HepG2 (cell line): ENCODE results near the gene RERG. TPM values are rescaled to one million over a fixed set of nuclear protein-coding genes. Genes with fewer than 3 reads are reported as not detected.

Experiments used
- ATAC-seq: fragments of 200-7000 bp; cut with Tn5 transposase; 3 replicates; pipeline ENCODE4 v1.9.1; 2020; ENCODE audit warnings: mild to moderate bottlenecking, moderate library complexity
- BruUV-seq: library from RNA; stranded (reverse); fragments of 400-500 nt; replicated peaks from 2 replicates; lab custom pipeline; 2021; lab: Mats Ljungman, UMichigan
- CTCF ChIA-PET: fragments of 300-600 bp; formaldehyde crosslinking; extraction: SDS; loops from one replicate; lab custom pipeline; 2021; ENCODE audit warnings: low total read pairs, inconsistent platforms, low intra/inter-chr PET ratio; lab: Yijun Ruan, JAX
- POLR2A ChIA-PET: fragments of 350-600 bp; sonication (Branson Sonifier 250); formaldehyde crosslinking; loops from one replicate; lab custom pipeline; 2020; ENCODE audit warnings: antibody characterized with exemption, inconsistent platforms; lab: Yijun Ruan, JAX
- DNase-seq: peaks from one replicate; pipeline ENCODE4 v3.0.0-alpha.2; 2015; ENCODE audit warnings: low spot score
- FAIRE-seq: peaks from 3 replicates; lab custom pipeline; 2011; peaks lifted over from hg19 to GRCh38; lab: Jason Lieb, UNC
- H2AFZ ChIP-seq: one replicate; pipeline ENCODE4 v1.6.1; 2011; ENCODE audit warnings: low read length, inconsistent platforms
- H3K27ac ChIP-seq: fragments of 300-600 bp; 3 replicates; pipeline ENCODE4 v1.8.0; 2011; ENCODE audit warnings: mixed run types, mild to moderate bottlenecking, mixed read lengths, low read length, inconsistent platforms; ENCODE audit not compliant: insufficient read depth; ENCODE audit errors: extremely low read length
- H3K27me3 ChIP-seq, 2 experiments: fragments of 200-600 bp in 1 of 2; 2 replicates in 1 of 2; 3 replicates in 1 of 2; pipeline versions ENCODE4 v1.6.0 to v1.8.0; 2011; ENCODE audit warnings: low read length in 2 of 2, mild to moderate bottlenecking in 2 of 2, moderate library complexity in 2 of 2, inconsistent platforms in 1 of 2; ENCODE audit not compliant: insufficient read depth in 2 of 2, control insufficient read depth in 1 of 2
- H3K36me3 ChIP-seq, 2 experiments: fragments of 200-600 bp in 1 of 2; replicated peaks in 1 of 2; 2 replicates in 1 of 2; 3 replicates in 1 of 2; pipeline versions ENCODE4 v1.5.1 to v1.8.0; 2011; ENCODE audit warnings: low read length in 2 of 2, inconsistent platforms in 1 of 2; ENCODE audit not compliant: insufficient read depth in 2 of 2, control insufficient read depth in 1 of 2
- H3K4me1 ChIP-seq: 2 replicates; pipeline ENCODE4 v1.5.1; 2012; ENCODE audit warnings: low read length, inconsistent platforms; ENCODE audit not compliant: insufficient read depth
- H3K4me2 ChIP-seq: 2 replicates; pipeline ENCODE4 v1.6.0; 2011; ENCODE audit warnings: low read depth, low read length, inconsistent platforms
- H3K4me3 ChIP-seq, 3 experiments: fragments of 200-600 bp in 1 of 3; sonication (generic), shearing (Covaris generic) in 1 of 3; replicated peaks in 1 of 3; 2 replicates each; pipeline ENCODE4 v1.5.1; 2011 to 2016; ENCODE audit warnings: low read length in 3 of 3, inconsistent platforms in 2 of 3, low read depth in 2 of 3, mild to moderate bottlenecking in 2 of 3, control low read depth in 1 of 3, mixed read lengths in 1 of 3; ENCODE audit not compliant: insufficient read depth in 1 of 3
- H3K79me2 ChIP-seq: one replicate; pipeline ENCODE4 v1.6.1; 2011; ENCODE audit warnings: low read length, inconsistent platforms; ENCODE audit not compliant: insufficient read depth
- H3K9ac ChIP-seq: 2 replicates; pipeline ENCODE4 v1.6.0; 2011; ENCODE audit warnings: mild to moderate bottlenecking, low read depth, low read length, inconsistent platforms; ENCODE audit not compliant: insufficient read depth
- H3K9me3 ChIP-seq: 2 replicates; pipeline ENCODE4 v1.5.1; 2012; ENCODE audit warnings: mild to moderate bottlenecking, low read length
- H4K20me1 ChIP-seq: 2 replicates; pipeline ENCODE4 v1.6.0; 2011; ENCODE audit warnings: inconsistent platforms, mild to moderate bottlenecking, low read length, moderate library complexity; ENCODE audit not compliant: insufficient read depth
- FOXP1 ChIP-seq, 2 experiments: fragments of 450-650 bp in 1 of 2; IDR thresholded peaks; 2 replicates each; pipeline ENCODE4 v1.6.1; 2017 to 2018; ENCODE audit warnings: antibody characterized with exemption in 1 of 2
- IRF2 ChIP-seq: IDR thresholded peaks from 2 replicates; pipeline ENCODE4 v1.6.1; 2018; ENCODE audit warnings: missing genetic modification reagents, missing compliant biosample characterization
- IRX3 ChIP-seq: sonication (generic); formaldehyde crosslinking; IDR thresholded peaks from 2 replicates; pipeline ENCODE4 v1.8.1; 2023; ENCODE audit warnings: mild to moderate bottlenecking, low read depth, missing genetic modification reagents, borderline replicate concordance
- JDP2 ChIP-seq: sonication (generic); formaldehyde crosslinking; IDR thresholded peaks from 2 replicates; pipeline ENCODE4 v1.8.1; 2022; ENCODE audit warnings: missing genetic modification reagents, borderline replicate concordance
- MAF1 ChIP-seq: sonication (generic); formaldehyde crosslinking; IDR thresholded peaks from 2 replicates; pipeline ENCODE4 v1.5.0; 2020; ENCODE audit warnings: missing genetic modification reagents, borderline replicate concordance
- ZNF512 ChIP-seq: sonication (generic); formaldehyde crosslinking; IDR thresholded peaks from 2 replicates; pipeline ENCODE4 v1.4.0; 2020; ENCODE audit warnings: mild to moderate bottlenecking, missing genetic modification reagents
- ZNF512B ChIP-seq: sonication (generic); formaldehyde crosslinking; IDR thresholded peaks from 2 replicates; pipeline ENCODE4 v1.5.1; 2020; ENCODE audit warnings: missing genetic modification reagents, mild to moderate bottlenecking, borderline replicate concordance
- ZNF562 ChIP-seq: sonication (generic); formaldehyde crosslinking; IDR thresholded peaks from 2 replicates; pipeline ENCODE4 v1.8.0; 2022; ENCODE audit warnings: missing genetic modification reagents, borderline replicate concordance
- ZNF660 ChIP-seq: sonication (generic); formaldehyde crosslinking; IDR thresholded peaks from 2 replicates; pipeline ENCODE4 v1.5.1; 2020; ENCODE audit warnings: mild to moderate bottlenecking, low read depth, missing genetic modification reagents, borderline replicate concordance
- ZNF720 ChIP-seq: sonication (generic); formaldehyde crosslinking; IDR thresholded peaks from 2 replicates; pipeline ENCODE4 v1.4.0; 2020; ENCODE audit warnings: missing genetic modification reagents
- WGBS: methylation state at CpG from one replicate; pipeline ENCODE4 v1.1.6; 2017; ENCODE audit warnings: low lambda C conversion rate; 5-methylcytosine and 5-hydroxymethylcytosine counted together
- in situ Hi-C: cut with HindIII; loops from 2 replicates; pipeline ENCODE4 v1.10.0; 2017; ENCODE audit warnings: low pct_unique_long_range_greater_than_20kb; ENCODE audit not compliant: extremely low pct_ligation_motif_present
- intact Hi-C: fragments of 100-400 bp; cut with micrococcal nuclease; formaldehyde crosslinking; loops from one replicate; pipeline ENCODE4 v1.10.0; 2022; ENCODE audit not compliant: unreplicated experiment
- polyA plus RNA-seq, 8 experiments: library from polyadenylated mRNA; depleted of rRNA in 3 of 8; stranded (reverse) in 7 of 8; unstranded in 1 of 8; fragments of >200 nt; fragmentation: Illumina TruSeq in 4 of 8; extraction: Trizol in 4 of 8; gene quantifications; 2 replicates each; pipeline versions ENCODE4 v1.2.1 to v1.2.3, GENCODE V29; 2011 to 2016; ENCODE audit warnings: low read depth in 4 of 8, missing spikeins in 1 of 8, mixed read lengths in 1 of 8; ENCODE audit not compliant: insufficient read depth in 1 of 8
- total RNA-seq, 5 experiments: library from RNA; depleted of rRNA; stranded (reverse); fragments of >200 nt; fragmentation: Illumina TruSeq; extraction: Trizol; gene quantifications; 2 replicates each; pipeline ENCODE4 v1.2.3, GENCODE V29; 2016; ENCODE audit warnings: low read depth in 1 of 5

The RERG gene
- total and polyA plus RNA-seq, 2 of the 13 experiments (the other 11 are each of a cell fraction or from before 2014, with no cell fraction given): not detected

GRCh38 chr12:15193946-15194345 lies 27.3 kb downstream of the RERG start (continued):
- no peak for TF ChIP-seq ZNF512 (CRISPR knock-in tag)
- TF ChIP-seq ZNF720 (CRISPR knock-in tag): no peak
- no peak for TF ChIP-seq MAF1 (CRISPR knock-in tag)
- no peak for TF ChIP-seq ZNF660
- TF ChIP-seq IRX3 (CRISPR knock-in tag): no peak

- no peak overlapping the region for H3K4me2 ChIP-seq
- WGBS: 0% methylated on average over 3 of the region's 3 CpGs
These were observed 28.5 kb downstream of the RERG start for GRCh38 chr12:15192720-15193119.

More at GRCh38 chr12:15192720-15193119, 28.5 kb downstream of the RERG start:
- Histone ChIP-seq H3K36me3 (no peaks in the 10 kb centered on the region), H3K4me3 (no peak overlapping the region), H3K9ac (no peak overlapping the region), H4K20me1 (no peaks in the 10 kb centered on the region), H3K27me3 (no peaks in the 10 kb centered on the region), H3K9me3 (no peaks in the 10 kb centered on the region), H2AFZ (no peak overlapping the region), H3K79me2 (no peaks in the 10 kb centered on the region), H3K4me1 (no peaks in the 10 kb centered on the region), H3K27ac (no peak overlapping the region)
- in situ Hi-C loops: no loop called here
- no TSS peak for BruUV-seq
- ATAC-seq: no peak
- ChIA-PET CTCF (no interaction called here), POLR2A (no interaction called here)
- FAIRE-seq: no peak
- TF ChIP-seq FOXP1 (IDR thresholded peaks at IDR 0.05) (no peak), FOXP1 (CRISPR knock-in tag; IDR thresholded peaks at IDR 0.05) (no peak), IRF2 (no peak), JDP2 (CRISPR knock-in tag) (no peak), ZNF562 (no peak), ZNF512B (CRISPR knock-in tag) (no peak)
- no peak for DNase-seq
- intact Hi-C loops: no loop called here
